Mesenchymal stem cell (in vitro differentiated cells and primary cell): ENCODE measurements around the gene SDK2.

Source experiments
- DNase-seq: peaks from one replicate; pipeline ENCODE4 v3.0.0-alpha.2; 2013
- H2AFZ ChIP-seq: one replicate; pipeline ENCODE4 v1.6.1; 2013; ENCODE audit warnings: low read depth, mild to moderate bottlenecking, control low read depth, inconsistent platforms, low read length, moderate library complexity
- H2AK5ac ChIP-seq: 2 replicates; pipeline ENCODE4 v1.6.1; 2013; ENCODE audit warnings: low read length, moderate library complexity, mild to moderate bottlenecking, inconsistent platforms; ENCODE audit not compliant: severe bottlenecking
- H2BK120ac ChIP-seq: one replicate; pipeline ENCODE4 v1.6.1; 2013; ENCODE audit warnings: low read depth, mild to moderate bottlenecking, inconsistent platforms, low read length, moderate library complexity
- H2BK12ac ChIP-seq, 2 experiments: one replicate each; pipeline ENCODE4 v1.6.1; 2013; ENCODE audit warnings: inconsistent platforms in 2 of 2, low read length in 2 of 2, mild to moderate bottlenecking in 2 of 2, moderate library complexity in 2 of 2, control low read depth in 1 of 2
- H2BK15ac ChIP-seq: one replicate; pipeline ENCODE4 v1.6.1; 2013; ENCODE audit warnings: mild to moderate bottlenecking, low read depth, inconsistent platforms; ENCODE audit not compliant: poor library complexity, severe bottlenecking
- H2BK5ac ChIP-seq: 2 replicates; pipeline ENCODE4 v1.6.1; 2013; ENCODE audit warnings: low read depth, mild to moderate bottlenecking, low read length, control low read depth, inconsistent platforms; ENCODE audit not compliant: poor library complexity, severe bottlenecking
- H3K14ac ChIP-seq, 2 experiments: one replicate each; pipeline ENCODE4 v1.6.1; 2013; ENCODE audit warnings: inconsistent platforms in 2 of 2, low read length in 2 of 2, control low read depth in 1 of 2, mild to moderate bottlenecking in 1 of 2, moderate library complexity in 1 of 2
- H3K18ac ChIP-seq, 2 experiments: one replicate each; pipeline ENCODE4 v1.6.1; 2013; ENCODE audit warnings: inconsistent platforms in 2 of 2, low read length in 2 of 2, control low read depth in 1 of 2, low read depth in 1 of 2, mild to moderate bottlenecking in 1 of 2
- H3K23ac ChIP-seq, 2 experiments: one replicate each; pipeline ENCODE4 v1.6.1; 2013; ENCODE audit warnings: inconsistent platforms in 2 of 2, low read length in 2 of 2, mild to moderate bottlenecking in 2 of 2, moderate library complexity in 2 of 2, control low read depth in 1 of 2
- H3K27ac ChIP-seq: 2 replicates; pipeline ENCODE4 v1.5.1; 2013; ENCODE audit warnings: mild to moderate bottlenecking, moderate library complexity, low read length, control low read depth, inconsistent platforms; ENCODE audit not compliant: poor library complexity, severe bottlenecking
- H3K27me3 ChIP-seq, 2 experiments: 2 replicates each; pipeline versions ENCODE4 v1.6.1 to v1.7.0; 2013; ENCODE audit warnings: low read length in 2 of 2, mild to moderate bottlenecking in 2 of 2, moderate library complexity in 2 of 2, control low read depth in 1 of 2, inconsistent platforms in 1 of 2; ENCODE audit not compliant: control insufficient read depth in 1 of 2, insufficient read depth in 1 of 2
- H3K36me3 ChIP-seq, 2 experiments: 2 replicates each; pipeline versions ENCODE4 v1.6.1 to v1.7.0; 2013; ENCODE audit warnings: low read length in 2 of 2, control low read depth in 1 of 2, inconsistent platforms in 1 of 2, low read depth in 1 of 2, mild to moderate bottlenecking in 1 of 2; ENCODE audit not compliant: insufficient read depth in 2 of 2, control insufficient read depth in 1 of 2
- H3K4ac ChIP-seq, 2 experiments: one replicate each; pipeline ENCODE4 v1.6.1; 2013; ENCODE audit warnings: inconsistent platforms in 2 of 2, low read length in 2 of 2, mild to moderate bottlenecking in 2 of 2, moderate library complexity in 2 of 2, control low read depth in 1 of 2, low read depth in 1 of 2
- H3K4me1 ChIP-seq: 2 replicates; pipeline ENCODE4 v1.6.1; 2013; ENCODE audit warnings: low read depth, low read length, control low read depth; ENCODE audit not compliant: control insufficient read depth, insufficient read depth
- H3K4me2 ChIP-seq: 2 replicates; pipeline ENCODE4 v1.6.1; 2013; ENCODE audit warnings: low read length, mild to moderate bottlenecking, inconsistent platforms; ENCODE audit not compliant: poor library complexity, severe bottlenecking
- H3K4me3 ChIP-seq, 2 experiments: 2 replicates each; pipeline versions ENCODE4 v1.5.1 to v1.7.0; 2013; ENCODE audit warnings: low read length in 2 of 2, mild to moderate bottlenecking in 2 of 2, control low read depth in 1 of 2, low read depth in 1 of 2; ENCODE audit not compliant: insufficient read depth in 1 of 2
- H3K79me1 ChIP-seq: replicated peaks from 2 replicates; pipeline ENCODE4 v1.6.1; 2013; ENCODE audit warnings: mild to moderate bottlenecking, control low read depth, low read length, inconsistent platforms; ENCODE audit not compliant: poor library complexity, severe bottlenecking
- H3K9ac ChIP-seq: 2 replicates; pipeline ENCODE4 v1.7.0; 2013; ENCODE audit warnings: mild to moderate bottlenecking, low read length, moderate library complexity
- H3K9me3 ChIP-seq: 2 replicates; pipeline ENCODE4 v1.7.0; 2013; ENCODE audit warnings: mild to moderate bottlenecking, low read length; ENCODE audit not compliant: control insufficient read depth
- H4K8ac ChIP-seq: one replicate; pipeline ENCODE4 v1.6.1; 2013; ENCODE audit warnings: inconsistent platforms, mild to moderate bottlenecking, low read length, moderate library complexity
- H4K91ac ChIP-seq: one replicate; pipeline ENCODE4 v1.6.1; 2013; ENCODE audit warnings: mild to moderate bottlenecking, low read length, inconsistent platforms
- WGBS: methylation state at CpG from one replicate; pipeline ENCODE4 v1.1.7; 2013; ENCODE audit warnings: mixed read lengths; 5-methylcytosine and 5-hydroxymethylcytosine counted together

The SDK2 gene

DNA sequence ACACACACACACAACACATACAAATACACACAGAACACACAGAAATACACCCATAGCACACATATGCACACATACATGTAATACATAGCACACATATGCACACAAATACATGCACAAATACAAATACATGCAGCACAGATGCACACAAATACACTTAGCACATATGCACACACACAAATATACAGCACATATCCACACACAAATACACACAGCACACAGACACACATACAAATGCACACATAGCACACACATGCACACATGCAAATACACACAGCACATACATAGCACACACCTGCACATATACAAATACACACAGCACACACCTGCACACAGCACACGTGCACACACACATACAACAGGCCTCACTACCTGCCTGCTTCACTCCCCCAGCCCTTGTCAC, 49.6 kb downstream of the SDK2 start:
- Histone ChIP-seq H3K4me1 (no peaks in the 10 kb centered on the region), H2BK120ac (no peak overlapping the region), H2AK5ac (no peak overlapping the region), H3K4me3 (no peak overlapping the region), H2BK12ac (no peak overlapping the region), H3K27me3 (peaks cover 0 to 74% of the 10 kb centered on the region in 2 experiments), H4K8ac (no peak overlapping the region), H3K14ac (peak overlapping the region in 1 of 2 experiments; percentile 18), H3K4me2 (no peak overlapping the region), H3K36me3 (no peaks in the 10 kb centered on the region), H2AFZ (no peak overlapping the region), H3K27ac (no peak overlapping the region), H2BK15ac (no peak overlapping the region), H3K4ac (no peak overlapping the region), H3K23ac (no peak overlapping the region), H3K18ac (no peak overlapping the region), H3K79me1 (no peaks in the 10 kb centered on the region), H4K91ac (peak overlapping the region; percentile 16), H3K9me3 (no peaks in the 10 kb centered on the region), H2BK5ac (no peak overlapping the region), H3K9ac (no peak overlapping the region)
- DNase-seq = no peak
- WGBS = 73% methylated on average over 1 of the region's 1 CpG

DNA sequence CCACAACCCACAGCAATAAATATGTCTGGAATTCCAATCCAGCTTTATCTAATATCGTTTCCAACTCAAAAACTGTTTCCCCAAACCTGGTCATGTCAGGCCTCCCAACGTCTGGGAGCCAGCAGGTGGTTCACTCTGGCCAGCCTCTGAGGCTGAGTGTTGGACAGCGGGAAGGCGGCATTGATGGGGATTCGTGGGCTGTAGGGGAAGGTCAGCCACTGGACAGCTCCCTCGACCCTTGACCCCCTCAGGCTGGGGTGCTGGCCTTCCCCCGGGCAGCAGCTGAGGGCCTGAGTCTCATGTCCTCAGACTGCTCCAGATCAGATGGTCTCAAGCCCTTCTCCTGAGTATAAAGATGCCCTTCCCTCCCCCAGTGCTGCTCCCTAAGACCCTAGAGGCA, 50.2 kb downstream of the SDK2 start:
- H2AFZ ChIP-seq = no peak overlapping the region
- no peak overlapping the region for H2BK120ac ChIP-seq
- DNase-seq = no peak
- H3K4ac ChIP-seq = no peak overlapping the region
- no peak overlapping the region for H4K8ac ChIP-seq
- no peak overlapping the region for H2BK5ac ChIP-seq
- H3K27me3 ChIP-seq = peaks cover 0 to 77% of the 10 kb centered on the region in 2 experiments
- 71% methylated on average over 6 of the region's 7 CpGs for WGBS
- H3K4me1 ChIP-seq = no peaks in the 10 kb centered on the region
- H2BK12ac ChIP-seq = no peak overlapping the region
- no peak overlapping the region for H2BK15ac ChIP-seq
- no peak overlapping the region for H3K4me3 ChIP-seq
- no peak overlapping the region for H3K9ac ChIP-seq
- H4K91ac ChIP-seq = no peak overlapping the region
- H3K14ac ChIP-seq = no peak overlapping the region
- H3K27ac ChIP-seq = no peak overlapping the region
- H3K4me2 ChIP-seq = no peak overlapping the region
- no peak overlapping the region for H2AK5ac ChIP-seq
- no peaks in the 10 kb centered on the region for H3K36me3 ChIP-seq
- no peaks in the 10 kb centered on the region for H3K9me3 ChIP-seq
- no peaks in the 10 kb centered on the region for H3K79me1 ChIP-seq
- H3K18ac ChIP-seq = no peak overlapping the region
- no peak overlapping the region for H3K23ac ChIP-seq

DNA sequence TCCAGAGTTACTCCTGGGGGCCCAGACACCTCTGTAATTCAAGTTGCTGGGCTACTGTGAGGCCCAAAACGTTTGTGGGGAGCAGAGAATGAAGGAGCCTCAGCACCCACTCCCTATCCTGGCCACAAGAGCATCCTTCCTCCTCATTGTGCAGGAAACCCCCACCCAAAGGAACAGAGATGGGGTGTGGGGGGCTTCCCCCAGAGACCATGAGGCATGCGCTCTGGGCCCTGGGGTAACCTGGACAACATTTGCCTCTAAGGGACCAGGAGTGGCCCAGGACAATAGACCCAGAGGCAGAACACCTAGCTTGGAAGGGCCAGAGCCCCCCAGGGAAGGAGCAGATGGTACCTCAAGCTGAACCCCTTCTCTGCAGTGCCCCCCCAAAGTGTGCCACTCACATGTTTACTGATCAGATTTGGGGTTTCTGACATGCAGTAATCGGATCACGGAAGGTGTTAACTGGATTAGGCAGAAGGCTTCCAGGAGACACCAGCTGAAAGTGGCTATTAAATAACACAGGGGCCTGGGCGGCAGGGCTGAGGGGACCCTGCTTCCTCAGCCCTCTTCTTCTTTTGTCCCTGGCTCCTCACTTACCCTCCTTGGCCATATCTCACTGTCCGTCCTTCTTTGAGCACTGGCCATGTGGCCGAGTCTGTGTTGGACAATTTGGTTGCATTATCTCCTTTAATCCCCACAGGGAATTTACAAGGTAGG, 50.8 kb downstream of the SDK2 start:
- H3K9ac ChIP-seq = no peak overlapping the region
- H3K27me3 ChIP-seq = peaks cover 0 to 78% of the 10 kb centered on the region in 2 experiments

DNA sequence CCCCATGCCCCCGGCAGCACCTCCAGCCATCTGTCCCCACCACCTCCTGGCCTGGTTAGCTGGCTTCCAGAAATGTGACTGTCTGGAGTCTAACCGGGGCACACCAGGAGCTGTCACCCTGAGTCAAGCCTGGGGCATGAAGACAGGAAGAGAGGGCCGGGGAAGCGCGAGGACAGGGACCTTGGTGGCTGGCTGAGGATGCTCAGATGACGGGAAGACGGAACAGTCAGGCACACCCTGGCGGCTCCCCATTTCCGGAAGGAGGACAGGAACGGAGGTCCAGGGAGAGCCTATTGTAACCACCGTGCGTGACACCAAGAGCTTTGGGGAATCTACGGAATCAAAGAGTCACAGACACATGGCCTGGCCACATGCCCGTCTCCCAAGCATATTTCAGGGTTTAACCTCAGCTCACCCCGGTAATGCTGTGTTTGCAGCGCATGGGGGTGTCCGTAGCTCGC, 51.7 kb downstream of the SDK2 start:
- Histone ChIP-seq H3K27ac (no peak overlapping the region), H4K91ac (no peak overlapping the region), H3K9me3 (no peaks in the 10 kb centered on the region), H3K23ac (no peak overlapping the region), H3K4me3 (no peak overlapping the region), H3K18ac (no peak overlapping the region), H3K9ac (no peak overlapping the region), H2AK5ac (no peak overlapping the region), H3K4ac (no peak overlapping the region), H2BK120ac (no peak overlapping the region), H2BK12ac (no peak overlapping the region), H2BK15ac (no peak overlapping the region), H3K14ac (no peak overlapping the region), H3K4me1 (no peaks in the 10 kb centered on the region), H3K4me2 (no peak overlapping the region), H3K36me3 (no peaks in the 10 kb centered on the region), H4K8ac (no peak overlapping the region), H2AFZ (no peak overlapping the region), H3K79me1 (no peaks in the 10 kb centered on the region), H3K27me3 (peaks cover 0 to 77% of the 10 kb centered on the region in 2 experiments), H2BK5ac (no peak overlapping the region)
- WGBS = 88% methylated on average over 18 of the region's 18 CpGs
- DNase-seq = no peak

More for the DNA sequence above, 50.8 kb downstream of the SDK2 start:
- no peak overlapping the region for H3K27ac ChIP-seq
- H4K91ac ChIP-seq = no peak overlapping the region
- H2BK120ac ChIP-seq = no peak overlapping the region
- H2AK5ac ChIP-seq = no peak overlapping the region
- no peak overlapping the region for H4K8ac ChIP-seq
- no peak overlapping the region for H3K4me2 ChIP-seq
- H2BK15ac ChIP-seq = no peak overlapping the region
- no peak overlapping the region for H3K23ac ChIP-seq
- no peak overlapping the region for H2BK12ac ChIP-seq
- no peak overlapping the region for H3K4me3 ChIP-seq
- no peak for DNase-seq
- H2BK5ac ChIP-seq = no peak overlapping the region
- no peaks in the 10 kb centered on the region for H3K4me1 ChIP-seq
- no peaks in the 10 kb centered on the region for H3K36me3 ChIP-seq
- H3K14ac ChIP-seq = no peak overlapping the region
- WGBS = 94% methylated on average over 6 of the region's 7 CpGs
- H3K79me1 ChIP-seq = no peaks in the 10 kb centered on the region
- H3K4ac ChIP-seq = no peak overlapping the region
- H2AFZ ChIP-seq = no peak overlapping the region
- H3K18ac ChIP-seq = no peak overlapping the region
- no peaks in the 10 kb centered on the region for H3K9me3 ChIP-seq
